ENCODE data around the gene MED27. TPM values are rescaled to one million over a fixed set of nuclear protein-coding genes. Genes with fewer than 3 reads are reported as not detected.

The MED27 gene
- total and polyA plus RNA-seq, 2 of the 13 experiments (the other 11 are each of a cell fraction or from before 2014, with no cell fraction given) = 16.9 to 19.0 TPM

- H3K27me3 ChIP-seq (ENCODE audit: control insufficient read depth in 1 of 2, insufficient read depth in 2 of 2, low read length in 2 of 2) = no peaks in the 10 kb centered on the region; a peak in 1 of 5 replicates
- H3K9ac ChIP-seq (ENCODE audit: insufficient read depth, low read depth, low read length) = no peak overlapping the region
- FAIRE-seq (no peak), DNase-seq (ENCODE audit: low spot score) (no peak), ATAC-seq (no peak)
- ChIA-PET CTCF (ENCODE audit: low intra/inter-chr PET ratio, low total read pairs) (no interaction called here), POLR2A (no interaction called here)
- H3K36me3 ChIP-seq (replicated peaks in 1 of 2; ENCODE audit: control insufficient read depth in 1 of 2, insufficient read depth in 2 of 2, low read length in 2 of 2) = no peaks in the 10 kb centered on the region
- H3K27ac ChIP-seq (ENCODE audit: extremely low read length, insufficient read depth, low read length) = no peak overlapping the region
- BruUV-seq (replicated peaks) = no TSS peak
- in situ Hi-C loops (cut with HindIII; ENCODE audit: extremely low pct_ligation_motif_present, low pct_unique_long_range_greater_than_20kb) = no loop called here
- no peak overlapping the region for H2AFZ ChIP-seq (ENCODE audit: low read length)
- 7% methylated on average over 3 of the region's 3 CpGs for WGBS (ENCODE audit: low lambda C conversion rate)
- H3K4me1 ChIP-seq (ENCODE audit: insufficient read depth, low read length) = no peaks in the 10 kb centered on the region
- no peak overlapping the region for H3K4me2 ChIP-seq (ENCODE audit: low read depth, low read length)
- no peaks in the 10 kb centered on the region for H3K9me3 ChIP-seq (ENCODE audit: low read length)
- intact Hi-C loops (cut with micrococcal nuclease; ENCODE audit: unreplicated experiment) = no loop called here
- H3K79me2 ChIP-seq (ENCODE audit: insufficient read depth, low read length) = no peaks in the 10 kb centered on the region
- H3K4me3 ChIP-seq (replicated peaks in 1 of 3; ENCODE audit: insufficient read depth in 1 of 3, low read depth in 2 of 3, low read length in 3 of 3) = no peak overlapping the region
- peaks cover 5% of the 10 kb centered on the region; the same call in 1 of the 2 replicates for H4K20me1 ChIP-seq (ENCODE audit: insufficient read depth, low read length)
- no peak for TF ChIP-seq TGIF2 (CRISPR knock-in tag; IDR thresholded peaks at IDR 0.05)
- no peak for TF ChIP-seq ISL2 (CRISPR knock-in tag; IDR thresholded peaks at IDR 0.05)
- TF ChIP-seq RCOR2 (CRISPR knock-in tag; IDR thresholded peaks at IDR 0.05) = no peak
- TF ChIP-seq KDM3A (CRISPR knock-in tag; IDR thresholded peaks at IDR 0.05; ENCODE audit: low read depth) = no peak
- no peak for TF ChIP-seq ZNF121 (CRISPR knock-in tag; IDR thresholded peaks at IDR 0.05)
- no peak for TF ChIP-seq ZMAT3 (CRISPR knock-in tag; conservative IDR thresholded peaks at IDR 0.05)
- TF ChIP-seq ZNF740 (CRISPR knock-in tag; IDR thresholded peaks at IDR 0.05) = no peak
- TF ChIP-seq NCOA5 (CRISPR knock-in tag; IDR thresholded peaks at IDR 0.05) = no peak
- TF ChIP-seq ZHX2 (IDR thresholded peaks at IDR 0.05; ENCODE audit: low read depth) = no peak
- TF ChIP-seq ZHX2 (CRISPR knock-in tag; IDR thresholded peaks at IDR 0.05; ENCODE audit: borderline replicate concordance) = no peak
- TF ChIP-seq ATF5 (CRISPR knock-in tag; IDR thresholded peaks at IDR 0.05; ENCODE audit: low read depth) = no peak
- no peak for TF ChIP-seq CAMTA2 (CRISPR knock-in tag; IDR thresholded peaks at IDR 0.05; ENCODE audit: borderline replicate concordance)
- TF ChIP-seq PLSCR1 (CRISPR knock-in tag; IDR thresholded peaks at IDR 0.05; ENCODE audit: borderline replicate concordance) = no peak
- no peak for TF ChIP-seq ZNF7 (CRISPR knock-in tag; IDR thresholded peaks at IDR 0.05)
Observed at GRCh38 chr9:132117694-132118093, 38.0 kb upstream of the MED27 start.
